Fibroblast of skin of right biceps (primary cell): ENCODE measurements around the gene LRRC47.

ENCODE experiments used
- DNase-seq: peaks from one replicate; pipeline ENCODE4 v3.0.0-alpha.2; 2013

LRRC47 gene

GRCh38 chr1:3731583-3732433, 64.5 kb downstream of the LRRC47 start:
- DNase-seq, result no peak

GRCh38 chr1:3730543-3731247, 65.6 kb downstream of the LRRC47 start:
- no peak for DNase-seq

GRCh38 chr1:3729594-3730542, 66.4 kb downstream of the LRRC47 start:
- no peak for DNase-seq
